Measurements from ENCODE around the gene EXOSC2. TPM values are rescaled to one million over a fixed set of nuclear protein-coding genes. Genes with fewer than 3 reads are reported as not detected.

EXOSC2 gene
- total and polyA plus RNA-seq, 2 of the 13 experiments (the other 11 are each of a cell fraction or from before 2014, with no cell fraction given): 27.5 to 63.8 TPM

DNA sequence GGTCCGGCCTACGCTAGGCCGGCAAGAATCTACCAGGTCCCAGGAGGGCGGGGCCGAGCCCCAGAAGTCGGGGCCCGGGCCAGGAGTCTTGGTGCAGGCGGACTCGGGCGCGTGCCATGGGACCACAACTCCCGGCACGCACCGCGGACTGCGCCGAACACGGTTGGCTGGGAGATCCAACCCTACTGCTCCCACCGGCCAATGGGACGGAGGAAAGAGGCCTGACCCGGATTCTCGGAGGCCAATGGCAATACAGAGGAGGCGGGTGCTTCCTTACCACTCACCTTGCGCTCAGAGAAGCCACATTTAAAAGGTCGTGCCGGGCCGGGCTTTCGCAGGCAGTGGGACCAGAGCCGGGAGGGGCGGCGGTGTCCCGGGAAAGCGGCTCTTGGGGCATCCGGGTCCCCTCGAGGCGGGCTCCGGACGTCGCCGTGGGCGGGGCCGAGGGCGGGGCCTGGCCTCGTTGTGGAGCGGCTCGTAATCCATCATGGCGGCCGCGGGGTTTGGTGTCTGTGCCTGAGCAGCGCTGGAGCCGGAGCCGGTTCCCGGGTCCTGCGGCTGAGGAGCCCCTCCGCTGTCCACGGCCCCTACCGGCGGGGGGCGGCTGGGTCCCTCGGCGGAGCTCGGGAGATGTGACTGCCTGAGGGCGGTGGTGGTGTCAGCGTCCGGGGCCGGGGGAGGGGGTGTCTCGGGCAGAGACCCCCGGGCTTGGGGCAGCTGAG is 19.1 kb downstream of the EXOSC2 start (continued):
- TF ChIP-seq SP5 (CRISPR knock-in tag; IDR thresholded peaks at IDR 0.05; ENCODE audit: borderline replicate concordance, low read depth) (no peak), SMARCC2 (IDR thresholded peaks at IDR 0.05) (no peak), HNRNPH1 (optimal IDR thresholded peaks at IDR 0.05; ENCODE audit: low read depth, low read length) (no peak), MED1 (CRISPR knock-in tag; IDR thresholded peaks at IDR 0.05) (no peak), TOPORS (CRISPR knock-in tag; IDR thresholded peaks at IDR 0.05) (no peak), ZFP41 (CRISPR knock-in tag; IDR thresholded peaks at IDR 0.05; ENCODE audit: borderline replicate concordance) (no peak), TAF15 (IDR thresholded peaks at IDR 0.05; ENCODE audit: low read depth, low read length, poor library complexity, severe bottlenecking) (peak; percentile 25), JDP2 (CRISPR knock-in tag; IDR thresholded peaks at IDR 0.05; ENCODE audit: borderline replicate concordance) (no peak), ZNF614 (CRISPR knock-in tag; IDR thresholded peaks at IDR 0.05; ENCODE audit: borderline replicate concordance) (peak; percentile 74), NFIB (CRISPR knock-in tag; IDR thresholded peaks at IDR 0.05; ENCODE audit: borderline replicate concordance) (no peak), ZNF629 (CRISPR knock-in tag; conservative IDR thresholded peaks at IDR 0.05) (no peak), CREM (IDR thresholded peaks at IDR 0.05) (peak; percentile 51; the same call in 1 of the 2 replicates), CREM (CRISPR knock-in tag; IDR thresholded peaks at IDR 0.05) (no peak), SCMH1 (CRISPR knock-in tag; IDR thresholded peaks at IDR 0.05; ENCODE audit: borderline replicate concordance) (no peak), ZNF446 (CRISPR knock-in tag; IDR thresholded peaks at IDR 0.05) (no peak; the same call in 1 of the 2 replicates), POLR2A (IDR thresholded peaks at IDR 0.05; ENCODE audit: insufficient read depth in 1 of 2, low read depth in 2 of 2, low read length in 2 of 2) (peak in 1 of 2 experiments; percentile 89), MYNN (CRISPR knock-in tag; IDR thresholded peaks at IDR 0.05; ENCODE audit: low read depth) (no peak), KDM2A (CRISPR knock-in tag; IDR thresholded peaks at IDR 0.05; ENCODE audit: borderline replicate concordance, low read depth) (peak; percentile 63; the same call in 1 of the 2 replicates), MAF1 (CRISPR knock-in tag; IDR thresholded peaks at IDR 0.05; ENCODE audit: borderline replicate concordance) (0 out of 2 replicates have a peak, but pooled peaks have one; percentile 29)
- TF ChIP-seq, protein P1, sequence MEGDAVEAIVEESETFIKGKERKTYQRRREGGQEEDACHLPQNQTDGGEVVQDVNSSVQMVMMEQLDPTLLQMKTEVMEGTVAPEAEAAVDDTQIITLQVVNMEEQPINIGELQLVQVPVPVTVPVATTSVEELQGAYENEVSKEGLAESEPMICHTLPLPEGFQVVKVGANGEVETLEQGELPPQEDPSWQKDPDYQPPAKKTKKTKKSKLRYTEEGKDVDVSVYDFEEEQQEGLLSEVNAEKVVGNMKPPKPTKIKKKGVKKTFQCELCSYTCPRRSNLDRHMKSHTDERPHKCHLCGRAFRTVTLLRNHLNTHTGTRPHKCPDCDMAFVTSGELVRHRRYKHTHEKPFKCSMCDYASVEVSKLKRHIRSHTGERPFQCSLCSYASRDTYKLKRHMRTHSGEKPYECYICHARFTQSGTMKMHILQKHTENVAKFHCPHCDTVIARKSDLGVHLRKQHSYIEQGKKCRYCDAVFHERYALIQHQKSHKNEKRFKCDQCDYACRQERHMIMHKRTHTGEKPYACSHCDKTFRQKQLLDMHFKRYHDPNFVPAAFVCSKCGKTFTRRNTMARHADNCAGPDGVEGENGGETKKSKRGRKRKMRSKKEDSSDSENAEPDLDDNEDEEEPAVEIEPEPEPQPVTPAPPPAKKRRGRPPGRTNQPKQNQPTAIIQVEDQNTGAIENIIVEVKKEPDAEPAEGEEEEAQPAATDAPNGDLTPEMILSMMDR (CRISPR knock-in tag; IDR thresholded peaks at IDR 0.05): no peak
- TF ChIP-seq, protein P2, sequence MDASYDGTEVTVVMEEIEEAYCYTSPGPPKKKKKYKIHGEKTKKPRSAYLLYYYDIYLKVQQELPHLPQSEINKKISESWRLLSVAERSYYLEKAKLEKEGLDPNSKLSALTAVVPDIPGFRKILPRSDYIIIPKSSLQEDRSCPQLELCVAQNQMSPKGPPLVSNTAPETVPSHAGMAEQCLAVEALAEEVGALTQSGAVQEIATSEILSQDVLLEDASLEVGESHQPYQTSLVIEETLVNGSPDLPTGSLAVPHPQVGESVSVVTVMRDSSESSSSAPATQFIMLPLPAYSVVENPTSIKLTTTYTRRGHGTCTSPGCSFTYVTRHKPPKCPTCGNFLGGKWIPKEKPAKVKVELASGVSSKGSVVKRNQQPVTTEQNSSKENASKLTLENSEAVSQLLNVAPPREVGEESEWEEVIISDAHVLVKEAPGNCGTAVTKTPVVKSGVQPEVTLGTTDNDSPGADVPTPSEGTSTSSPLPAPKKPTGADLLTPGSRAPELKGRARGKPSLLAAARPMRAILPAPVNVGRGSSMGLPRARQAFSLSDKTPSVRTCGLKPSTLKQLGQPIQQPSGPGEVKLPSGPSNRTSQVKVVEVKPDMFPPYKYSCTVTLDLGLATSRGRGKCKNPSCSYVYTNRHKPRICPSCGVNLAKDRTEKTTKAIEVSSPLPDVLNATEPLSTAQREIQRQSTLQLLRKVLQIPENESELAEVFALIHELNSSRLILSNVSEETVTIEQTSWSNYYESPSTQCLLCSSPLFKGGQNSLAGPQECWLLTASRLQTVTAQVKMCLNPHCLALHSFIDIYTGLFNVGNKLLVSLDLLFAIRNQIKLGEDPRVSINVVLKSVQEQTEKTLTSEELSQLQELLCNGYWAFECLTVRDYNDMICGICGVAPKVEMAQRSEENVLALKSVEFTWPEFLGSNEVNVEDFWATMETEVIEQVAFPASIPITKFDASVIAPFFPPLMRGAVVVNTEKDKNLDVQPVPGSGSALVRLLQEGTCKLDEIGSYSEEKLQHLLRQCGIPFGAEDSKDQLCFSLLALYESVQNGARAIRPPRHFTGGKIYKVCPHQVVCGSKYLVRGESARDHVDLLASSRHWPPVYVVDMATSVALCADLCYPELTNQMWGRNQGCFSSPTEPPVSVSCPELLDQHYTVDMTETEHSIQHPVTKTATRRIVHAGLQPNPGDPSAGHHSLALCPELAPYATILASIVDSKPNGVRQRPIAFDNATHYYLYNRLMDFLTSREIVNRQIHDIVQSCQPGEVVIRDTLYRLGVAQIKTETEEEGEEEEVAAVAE (CRISPR knock-in tag; IDR thresholded peaks at IDR 0.05; ENCODE audit: borderline replicate concordance): no peak
- TF ChIP-seq, protein P3, sequence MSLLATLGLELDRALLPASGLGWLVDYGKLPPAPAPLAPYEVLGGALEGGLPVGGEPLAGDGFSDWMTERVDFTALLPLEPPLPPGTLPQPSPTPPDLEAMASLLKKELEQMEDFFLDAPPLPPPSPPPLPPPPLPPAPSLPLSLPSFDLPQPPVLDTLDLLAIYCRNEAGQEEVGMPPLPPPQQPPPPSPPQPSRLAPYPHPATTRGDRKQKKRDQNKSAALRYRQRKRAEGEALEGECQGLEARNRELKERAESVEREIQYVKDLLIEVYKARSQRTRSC (CRISPR knock-in tag; IDR thresholded peaks at IDR 0.05; ENCODE audit: low read depth): no peak
- TF ChIP-seq, protein P4, sequence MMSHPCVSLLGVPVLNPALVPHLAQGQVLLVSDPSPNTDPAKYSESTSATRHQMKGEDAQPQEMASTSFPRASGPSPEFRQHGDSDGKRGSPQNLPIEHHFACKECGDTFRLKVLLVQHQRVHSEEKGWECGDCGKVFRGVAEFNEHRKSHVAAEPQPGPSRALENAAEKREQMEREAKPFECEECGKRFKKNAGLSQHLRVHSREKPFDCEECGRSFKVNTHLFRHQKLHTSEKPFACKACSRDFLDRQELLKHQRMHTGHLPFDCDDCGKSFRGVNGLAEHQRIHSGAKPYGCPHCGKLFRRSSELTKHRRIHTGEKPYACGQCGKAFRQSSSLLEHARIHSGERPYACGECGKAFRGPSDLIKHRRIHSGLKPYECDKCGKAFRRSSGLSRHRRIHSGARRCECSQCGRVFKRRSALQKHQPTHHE (CRISPR knock-in tag; IDR thresholded peaks at IDR 0.05; ENCODE audit: borderline replicate concordance): no peak
